Measurements from ENCODE around the gene SCYGR2. TPM values are rescaled to one million over a fixed set of nuclear protein-coding genes. Genes with fewer than 3 reads are reported as not detected.

Gene SCYGR2
- total RNA-seq, 1 experiment from 2014 or later: not detected

GRCh38 chr2:227562581-227562980 is 36.1 kb upstream of the SCYGR2 start:
- Histone ChIP-seq H3K79me2 (ENCODE audit: insufficient read depth, low read length) (no peaks in the 10 kb centered on the region), H2BK12ac (ENCODE audit: insufficient read length, low read depth, low read length) (no peak overlapping the region)

More at GRCh38 chr2:227562581-227562980, 36.1 kb upstream of the SCYGR2 start:
- Histone ChIP-seq H3K4me2 (ENCODE audit: insufficient read depth, insufficient read length, low read length) (no peak overlapping the region), H2AK5ac (ENCODE audit: insufficient read length, low read length) (no peak overlapping the region), H4K20me1 (ENCODE audit: control insufficient read depth, insufficient read depth, insufficient read length) (no peaks in the 10 kb centered on the region), H4K91ac (ENCODE audit: insufficient read length, low read depth, low read length) (no peak overlapping the region), H3K79me1 (ENCODE audit: insufficient read depth, low read depth, low read length, poor library complexity, severe bottlenecking) (no peaks in the 10 kb centered on the region), H3K18ac (ENCODE audit: insufficient read length, low read depth, low read length) (no peak overlapping the region), H2BK120ac (ENCODE audit: low read depth, low read length, poor library complexity, severe bottlenecking) (no peak overlapping the region), H2BK20ac (ENCODE audit: low read depth, low read length, poor library complexity, severe bottlenecking) (no peak overlapping the region), H3K9me3 (ENCODE audit: control insufficient read depth, low read depth, low read length) (no peaks in the 10 kb centered on the region), H3K9ac (ENCODE audit: extremely low read depth, insufficient read length, low read length) (no peak overlapping the region), H3K14ac (ENCODE audit: insufficient read depth, low read length) (no peak overlapping the region), H3K4me1 (ENCODE audit: insufficient read depth, low read length) (no peaks in the 10 kb centered on the region), H4K8ac (replicated peaks; ENCODE audit: insufficient read length, low read depth, low read length) (no peak overlapping the region), H3K23me2 (ENCODE audit: insufficient read length, low read depth, low read length, poor library complexity, severe bottlenecking) (no peaks in the 10 kb centered on the region), H4K5ac (ENCODE audit: insufficient read length, low read depth, low read length) (no peak overlapping the region), H3K56ac (ENCODE audit: insufficient read length, low read depth, low read length) (no peak overlapping the region), H2BK5ac (ENCODE audit: insufficient read length, low read length) (no peak overlapping the region), H3K27ac (ENCODE audit: insufficient read length, low read depth, low read length) (no peak overlapping the region), H3K4ac (ENCODE audit: low read depth, low read length) (no peak overlapping the region), H3T11ph (ENCODE audit: low read length) (no peak overlapping the region), H2BK15ac (ENCODE audit: low read depth, low read length) (no peak overlapping the region), H3K27me3 (ENCODE audit: insufficient read depth, low read length) (no peaks in the 10 kb centered on the region), H2AFZ (ENCODE audit: low read length) (no peak overlapping the region), H3K23ac (ENCODE audit: insufficient read length, low read depth, low read length) (no peak overlapping the region)
- H3K9me3 Mint-ChIP-seq: no peaks in the 10 kb centered on the region
- H3K36me3 Mint-ChIP-seq (ENCODE audit: insufficient read depth in 1 of 3, low read depth in 3 of 3): no peaks in the 10 kb centered on the region
- DNase-seq: no peak
- TF ChIP-seq, protein P1, sequence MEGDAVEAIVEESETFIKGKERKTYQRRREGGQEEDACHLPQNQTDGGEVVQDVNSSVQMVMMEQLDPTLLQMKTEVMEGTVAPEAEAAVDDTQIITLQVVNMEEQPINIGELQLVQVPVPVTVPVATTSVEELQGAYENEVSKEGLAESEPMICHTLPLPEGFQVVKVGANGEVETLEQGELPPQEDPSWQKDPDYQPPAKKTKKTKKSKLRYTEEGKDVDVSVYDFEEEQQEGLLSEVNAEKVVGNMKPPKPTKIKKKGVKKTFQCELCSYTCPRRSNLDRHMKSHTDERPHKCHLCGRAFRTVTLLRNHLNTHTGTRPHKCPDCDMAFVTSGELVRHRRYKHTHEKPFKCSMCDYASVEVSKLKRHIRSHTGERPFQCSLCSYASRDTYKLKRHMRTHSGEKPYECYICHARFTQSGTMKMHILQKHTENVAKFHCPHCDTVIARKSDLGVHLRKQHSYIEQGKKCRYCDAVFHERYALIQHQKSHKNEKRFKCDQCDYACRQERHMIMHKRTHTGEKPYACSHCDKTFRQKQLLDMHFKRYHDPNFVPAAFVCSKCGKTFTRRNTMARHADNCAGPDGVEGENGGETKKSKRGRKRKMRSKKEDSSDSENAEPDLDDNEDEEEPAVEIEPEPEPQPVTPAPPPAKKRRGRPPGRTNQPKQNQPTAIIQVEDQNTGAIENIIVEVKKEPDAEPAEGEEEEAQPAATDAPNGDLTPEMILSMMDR (conservative IDR thresholded peaks at IDR 0.05): no peak
- H3K27ac Mint-ChIP-seq: no peak overlapping the region
- H3K4me3 Mint-ChIP-seq: no peak overlapping the region
- peaks cover 0 to 5% of the 10 kb centered on the region in 2 experiments; a peak in 1 of 4 replicates for H3K4me1 Mint-ChIP-seq
- H3K27me3 Mint-ChIP-seq (ENCODE audit: low read depth): no peaks in the 10 kb centered on the region

Data from H9 (cell line).